ENCODE results near the gene PTPRM.

The PTPRM gene

DNA sequence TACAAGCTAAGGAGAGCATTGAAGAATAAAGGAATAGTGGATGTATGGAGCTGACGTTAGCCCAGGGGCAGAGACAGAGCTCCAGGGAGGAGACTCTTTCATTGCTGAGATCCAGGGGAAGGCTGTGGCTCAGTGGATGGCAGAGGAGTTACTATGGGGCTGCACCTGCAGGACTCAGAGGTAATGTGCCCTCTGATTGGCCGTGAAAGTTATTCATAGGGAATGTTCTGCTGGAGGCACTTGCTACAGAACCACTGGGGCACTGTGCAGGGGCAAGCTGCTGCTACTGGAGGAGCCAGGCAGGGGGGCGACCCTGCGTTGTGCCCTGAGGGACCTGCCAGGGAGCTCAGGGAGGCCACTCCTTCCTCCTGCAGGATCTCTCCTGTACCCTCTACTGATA lies 199.2 kb downstream of the PTPRM start:
- Histone ChIP-seq H3K36me3 (ENCODE audit: insufficient read depth, low read length) (no peaks in the 10 kb centered on the region), H3K4me3 (ENCODE audit: low read depth in 1 of 2, low read length in 2 of 2) (no peak overlapping the region), H3K9me3 (ENCODE audit: low read length) (no peaks in the 10 kb centered on the region), H3K27me3 (ENCODE audit: control insufficient read depth in 1 of 2, insufficient read depth in 2 of 2, low read length in 2 of 2) (no peaks in the 10 kb centered on the region), H3K27ac (ENCODE audit: low read depth, low read length) (no peak overlapping the region), H3K9ac (ENCODE audit: low read length) (no peak overlapping the region), H3K4me1 (ENCODE audit: insufficient read depth, low read length) (peaks cover 9% of the 10 kb centered on the region)

DNA sequence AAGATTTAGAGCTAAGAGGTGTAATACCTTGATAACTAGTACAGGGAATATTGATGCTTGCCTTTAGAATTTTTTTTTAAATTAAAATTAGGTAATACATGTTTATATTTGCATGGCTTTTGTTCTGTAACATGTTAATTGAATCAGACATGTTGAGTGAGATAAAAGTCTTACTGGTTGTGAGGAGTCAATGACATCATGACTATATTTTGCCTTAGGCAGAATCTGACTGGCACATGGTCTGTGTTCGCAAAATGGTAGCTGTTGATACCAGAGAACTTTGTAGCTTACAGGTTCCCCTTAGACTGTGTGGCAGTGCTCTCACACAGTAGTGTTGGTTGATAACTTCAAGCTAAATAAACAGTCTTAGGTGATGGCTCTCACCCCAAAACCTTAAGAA lies 199.7 kb downstream of the PTPRM start:
- Histone ChIP-seq H3K4me3 (ENCODE audit: low read depth in 1 of 2, low read length in 2 of 2) (no peak overlapping the region), H3K9ac (ENCODE audit: low read length) (no peak overlapping the region), H3K27me3 (ENCODE audit: control insufficient read depth in 1 of 2, insufficient read depth in 2 of 2, low read length in 2 of 2) (no peaks in the 10 kb centered on the region), H3K4me1 (ENCODE audit: insufficient read depth, low read length) (peaks cover 9% of the 10 kb centered on the region), H3K27ac (ENCODE audit: low read depth, low read length) (no peak overlapping the region), H3K36me3 (ENCODE audit: insufficient read depth, low read length) (no peaks in the 10 kb centered on the region), H3K9me3 (ENCODE audit: low read length) (no peaks in the 10 kb centered on the region)

DNA sequence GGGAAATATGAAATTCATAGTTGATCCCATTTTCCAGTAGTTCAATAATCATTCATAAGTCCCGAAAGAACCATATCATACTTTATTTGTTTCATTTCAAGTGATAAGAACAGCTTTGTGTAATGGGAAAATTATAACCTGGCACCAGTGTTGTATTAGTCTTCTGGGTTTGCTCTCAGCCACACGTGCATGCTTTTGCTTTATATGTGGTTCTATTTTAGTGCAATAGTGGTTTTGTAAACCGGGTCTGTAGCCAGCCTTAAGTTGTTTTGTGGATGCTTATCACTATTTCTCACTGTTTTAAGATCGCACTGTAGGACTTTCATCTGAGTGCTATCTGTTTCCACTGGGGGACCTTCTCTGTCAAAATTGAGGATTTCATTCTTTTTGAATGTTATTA lies 203.8 kb downstream of the PTPRM start:
- Histone ChIP-seq H3K4me1 (ENCODE audit: insufficient read depth, low read length) (peaks cover 22% of the 10 kb centered on the region), H3K9ac (ENCODE audit: low read length) (no peak overlapping the region), H3K27me3 (ENCODE audit: control insufficient read depth in 1 of 2, insufficient read depth in 2 of 2, low read length in 2 of 2) (no peaks in the 10 kb centered on the region), H3K9me3 (ENCODE audit: low read length) (no peaks in the 10 kb centered on the region), H3K36me3 (ENCODE audit: insufficient read depth, low read length) (no peaks in the 10 kb centered on the region), H3K27ac (ENCODE audit: low read depth, low read length) (no peak overlapping the region), H3K4me3 (ENCODE audit: low read depth in 1 of 2, low read length in 2 of 2) (no peak overlapping the region)

DNA sequence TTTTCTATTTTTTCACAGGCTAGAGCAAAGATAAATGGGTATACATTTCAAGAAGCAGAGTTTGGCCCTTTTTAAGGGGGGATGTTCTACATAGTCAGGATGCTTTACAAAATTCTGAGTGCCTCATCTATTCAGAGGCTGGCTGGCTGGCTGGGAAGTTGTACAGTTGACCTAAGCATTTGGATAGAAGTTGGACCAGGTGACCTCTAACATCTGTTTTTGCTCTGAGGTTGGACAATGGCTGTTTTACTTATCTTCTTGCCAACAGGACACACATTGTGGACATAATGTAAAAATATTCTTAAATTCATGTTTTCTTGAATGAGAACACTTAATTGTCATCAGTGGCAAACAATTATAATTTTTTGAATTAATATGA lies 205.4 kb downstream of the PTPRM start:
- Histone ChIP-seq H3K9ac (ENCODE audit: low read length) (no peak overlapping the region), H3K9me3 (ENCODE audit: low read length) (no peaks in the 10 kb centered on the region), H3K27me3 (ENCODE audit: control insufficient read depth in 1 of 2, insufficient read depth in 2 of 2, low read length in 2 of 2) (no peaks in the 10 kb centered on the region), H3K27ac (ENCODE audit: low read depth, low read length) (no peak overlapping the region), H3K36me3 (ENCODE audit: insufficient read depth, low read length) (no peaks in the 10 kb centered on the region), H3K4me3 (ENCODE audit: low read depth in 1 of 2, low read length in 2 of 2) (no peak overlapping the region), H3K4me1 (ENCODE audit: insufficient read depth, low read length) (peaks cover 22% of the 10 kb centered on the region)

DNA sequence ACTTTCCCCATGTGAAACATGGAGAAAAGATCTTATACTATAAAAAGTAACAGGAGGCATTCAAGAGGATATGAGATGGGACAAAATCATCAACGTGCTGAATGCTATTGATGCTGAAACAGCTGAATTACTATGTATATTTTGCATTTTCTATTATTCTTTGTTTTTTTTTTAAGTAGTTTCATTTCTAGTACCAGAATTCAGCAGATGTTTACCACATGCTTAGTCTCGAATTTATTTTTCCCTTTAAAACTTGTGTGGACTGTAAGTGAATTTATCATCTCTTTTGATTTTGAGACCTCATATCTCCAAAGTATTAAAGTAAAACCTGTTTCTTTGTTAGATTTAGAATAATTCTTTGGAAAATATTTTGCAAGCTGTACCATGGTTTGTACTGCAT lies 205.8 kb downstream of the PTPRM start:
- Histone ChIP-seq H3K36me3 (ENCODE audit: insufficient read depth, low read length) (no peaks in the 10 kb centered on the region), H3K9ac (ENCODE audit: low read length) (no peak overlapping the region), H3K4me3 (ENCODE audit: low read depth in 1 of 2, low read length in 2 of 2) (no peak overlapping the region), H3K4me1 (ENCODE audit: insufficient read depth, low read length) (peaks cover 22% of the 10 kb centered on the region), H3K27ac (ENCODE audit: low read depth, low read length) (no peak overlapping the region), H3K27me3 (ENCODE audit: control insufficient read depth in 1 of 2, insufficient read depth in 2 of 2, low read length in 2 of 2) (no peaks in the 10 kb centered on the region), H3K9me3 (ENCODE audit: low read length) (no peaks in the 10 kb centered on the region)

DNA sequence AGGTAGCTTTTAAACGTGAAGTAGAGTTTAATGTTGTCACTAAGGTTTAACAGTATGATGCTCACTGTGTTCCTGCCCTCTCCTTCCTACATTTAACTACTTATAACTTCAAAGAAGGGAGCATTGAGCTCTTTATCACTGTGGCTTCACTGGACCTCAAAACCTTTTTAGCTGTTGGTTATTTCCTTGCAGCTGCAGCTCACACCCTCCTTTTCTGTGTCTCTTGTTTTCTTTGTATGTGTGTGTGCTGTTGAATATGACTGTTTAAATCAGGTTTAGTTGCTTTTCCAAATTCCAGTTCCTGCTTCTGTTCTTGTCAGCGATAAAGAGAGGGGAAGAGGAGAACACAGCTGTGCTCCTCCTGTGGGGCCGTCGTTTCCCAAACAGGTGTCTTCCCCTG lies 208.0 kb downstream of the PTPRM start:
- H3K27ac ChIP-seq (ENCODE audit: low read depth, low read length) = no peak overlapping the region
- H3K9ac ChIP-seq (ENCODE audit: low read length) = no peak overlapping the region
- H3K36me3 ChIP-seq (ENCODE audit: insufficient read depth, low read length) = no peaks in the 10 kb centered on the region
- H3K27me3 ChIP-seq (ENCODE audit: control insufficient read depth in 1 of 2, insufficient read depth in 2 of 2, low read length in 2 of 2) = no peaks in the 10 kb centered on the region
- no peaks in the 10 kb centered on the region for H3K9me3 ChIP-seq (ENCODE audit: low read length)
- H3K4me1 ChIP-seq (ENCODE audit: insufficient read depth, low read length) = peaks cover 22% of the 10 kb centered on the region
- H3K4me3 ChIP-seq (ENCODE audit: low read depth in 1 of 2, low read length in 2 of 2) = no peak overlapping the region

DNA sequence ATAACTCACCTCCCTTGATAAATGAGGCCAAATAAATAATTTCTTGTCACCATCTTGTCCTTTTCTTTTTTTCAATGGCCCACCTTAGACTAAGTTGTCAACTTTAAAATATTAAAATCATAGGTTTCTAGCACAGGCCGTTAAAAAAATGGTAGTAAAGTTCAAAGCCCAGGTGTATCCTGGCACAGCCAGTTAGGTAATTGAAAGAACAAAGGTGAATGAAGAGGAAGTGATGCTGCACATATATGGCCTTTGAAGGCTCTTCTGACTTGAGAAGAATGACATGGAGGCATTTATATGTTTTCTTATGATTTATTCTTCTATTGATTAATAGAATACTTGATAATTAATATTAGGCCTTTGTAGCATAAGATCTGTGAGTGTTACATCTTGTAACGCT lies 208.7 kb downstream of the PTPRM start:
- Histone ChIP-seq H3K9me3 (ENCODE audit: low read length) (no peaks in the 10 kb centered on the region), H3K4me3 (ENCODE audit: low read depth in 1 of 2, low read length in 2 of 2) (no peak overlapping the region), H3K27me3 (ENCODE audit: control insufficient read depth in 1 of 2, insufficient read depth in 2 of 2, low read length in 2 of 2) (no peaks in the 10 kb centered on the region), H3K4me1 (ENCODE audit: insufficient read depth, low read length) (peaks cover 22% of the 10 kb centered on the region), H3K36me3 (ENCODE audit: insufficient read depth, low read length) (no peaks in the 10 kb centered on the region), H3K9ac (ENCODE audit: low read length) (no peak overlapping the region), H3K27ac (ENCODE audit: low read depth, low read length) (no peak overlapping the region)

DNA sequence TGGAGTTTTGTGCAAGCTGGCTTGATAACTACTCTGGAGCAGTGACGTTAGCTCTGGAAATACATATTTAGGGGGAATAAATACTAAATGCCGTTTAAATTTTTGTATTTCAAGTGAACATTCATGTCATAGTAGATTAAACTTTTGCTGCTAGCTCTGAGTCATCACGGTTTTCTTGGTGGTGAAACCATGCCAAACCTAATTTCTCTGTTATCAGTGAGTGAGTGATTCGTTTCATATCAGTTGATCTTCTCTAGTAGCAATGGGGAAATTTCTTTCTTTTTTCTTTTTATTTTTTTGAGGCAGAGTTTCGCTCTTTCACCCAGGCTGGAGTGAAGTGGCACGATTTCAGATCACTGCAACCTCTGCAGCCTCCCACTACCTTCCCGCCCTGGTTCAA lies 211.1 kb downstream of the PTPRM start:
- Histone ChIP-seq H3K27me3 (ENCODE audit: control insufficient read depth in 1 of 2, insufficient read depth in 2 of 2, low read length in 2 of 2) (no peaks in the 10 kb centered on the region), H3K4me3 (ENCODE audit: low read depth in 1 of 2, low read length in 2 of 2) (no peak overlapping the region), H3K9ac (ENCODE audit: low read length) (no peak overlapping the region), H3K4me1 (ENCODE audit: insufficient read depth, low read length) (peaks cover 6% of the 10 kb centered on the region), H3K9me3 (ENCODE audit: low read length) (no peaks in the 10 kb centered on the region), H3K27ac (ENCODE audit: low read depth, low read length) (no peak overlapping the region), H3K36me3 (ENCODE audit: insufficient read depth, low read length) (no peaks in the 10 kb centered on the region)

DNA sequence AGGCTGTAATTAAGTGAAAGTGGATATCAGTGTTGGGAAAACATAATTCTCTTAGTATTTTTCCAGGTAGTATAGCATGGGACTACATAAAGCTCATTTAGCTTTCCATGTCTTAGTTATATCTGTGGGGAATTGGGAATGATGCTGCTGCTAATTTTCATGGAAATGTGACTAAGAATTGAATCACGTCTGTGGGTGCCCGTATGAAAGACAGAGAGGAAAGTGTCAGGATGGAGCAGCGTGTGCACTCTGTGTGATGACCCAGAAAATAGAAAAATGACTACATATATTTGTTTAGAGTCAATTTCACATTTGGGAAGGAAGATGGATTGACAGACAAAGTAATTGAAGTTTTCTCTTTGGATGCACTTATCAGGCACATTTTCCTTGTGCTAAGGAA lies 212.1 kb downstream of the PTPRM start:
- Histone ChIP-seq H3K9ac (ENCODE audit: low read length) (no peak overlapping the region), H3K36me3 (ENCODE audit: insufficient read depth, low read length) (no peaks in the 10 kb centered on the region), H3K9me3 (ENCODE audit: low read length) (no peaks in the 10 kb centered on the region), H3K27ac (ENCODE audit: low read depth, low read length) (no peak overlapping the region), H3K4me1 (ENCODE audit: insufficient read depth, low read length) (peaks cover 5% of the 10 kb centered on the region), H3K27me3 (ENCODE audit: control insufficient read depth in 1 of 2, insufficient read depth in 2 of 2, low read length in 2 of 2) (no peaks in the 10 kb centered on the region), H3K4me3 (ENCODE audit: low read depth in 1 of 2, low read length in 2 of 2) (no peak overlapping the region)

DNA sequence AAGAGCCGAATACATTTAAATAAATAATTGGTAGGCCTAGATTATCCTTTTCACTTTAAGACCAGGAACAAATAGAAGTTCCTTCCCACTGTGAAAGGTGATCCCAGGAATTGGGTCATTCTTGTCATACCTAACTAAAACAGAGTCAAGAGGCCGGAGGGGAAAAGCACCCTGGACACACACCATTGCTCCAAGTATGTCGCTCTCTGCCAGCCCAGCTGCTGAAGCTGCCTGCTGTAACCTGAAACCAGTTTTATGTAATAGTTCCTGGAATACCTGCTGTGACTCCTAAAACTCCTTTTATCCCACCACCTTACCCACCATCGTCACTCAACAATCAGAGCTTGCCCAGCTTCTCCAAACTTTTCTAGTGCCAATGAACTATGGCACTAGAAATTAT lies 217.1 kb downstream of the PTPRM start:
- H3K27me3 ChIP-seq (ENCODE audit: control insufficient read depth in 1 of 2, insufficient read depth in 2 of 2, low read length in 2 of 2) = no peaks in the 10 kb centered on the region
- H3K36me3 ChIP-seq (ENCODE audit: insufficient read depth, low read length) = no peaks in the 10 kb centered on the region
- no peak overlapping the region for H3K9ac ChIP-seq (ENCODE audit: low read length)
- no peak overlapping the region for H3K4me3 ChIP-seq (ENCODE audit: low read depth in 1 of 2, low read length in 2 of 2)
- H3K27ac ChIP-seq (ENCODE audit: low read depth, low read length) = no peak overlapping the region
- peaks cover 5% of the 10 kb centered on the region for H3K4me1 ChIP-seq (ENCODE audit: insufficient read depth, low read length)
- no peaks in the 10 kb centered on the region for H3K9me3 ChIP-seq (ENCODE audit: low read length)

DNA sequence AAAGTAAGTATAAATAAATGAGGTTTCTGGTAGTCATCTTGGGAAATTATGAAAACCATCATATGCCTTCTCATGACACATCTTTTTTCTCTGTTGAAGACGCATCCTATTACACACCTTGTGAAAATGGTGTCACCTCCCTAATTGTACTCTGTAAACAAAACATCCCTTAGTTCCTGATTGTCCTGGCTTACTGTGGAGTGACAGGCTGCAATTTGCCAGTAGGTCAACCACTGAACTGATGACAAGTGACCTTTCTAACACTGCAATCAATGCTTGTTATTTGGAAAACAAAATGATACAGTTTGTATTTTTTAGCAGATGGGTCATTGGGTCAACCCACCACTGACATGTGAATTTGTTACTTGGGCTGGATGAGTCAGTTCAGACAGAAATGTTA lies 219.5 kb downstream of the PTPRM start:
- H3K27me3 ChIP-seq (ENCODE audit: control insufficient read depth in 1 of 2, insufficient read depth in 2 of 2, low read length in 2 of 2) = no peaks in the 10 kb centered on the region
- H3K4me1 ChIP-seq (ENCODE audit: insufficient read depth, low read length) = peaks cover 5% of the 10 kb centered on the region
- H3K4me3 ChIP-seq (ENCODE audit: low read depth in 1 of 2, low read length in 2 of 2) = no peak overlapping the region
- H3K27ac ChIP-seq (ENCODE audit: low read depth, low read length) = no peak overlapping the region
- H3K9ac ChIP-seq (ENCODE audit: low read length) = no peak overlapping the region
- H3K9me3 ChIP-seq (ENCODE audit: low read length) = no peaks in the 10 kb centered on the region
- no peaks in the 10 kb centered on the region for H3K36me3 ChIP-seq (ENCODE audit: insufficient read depth, low read length)

DNA sequence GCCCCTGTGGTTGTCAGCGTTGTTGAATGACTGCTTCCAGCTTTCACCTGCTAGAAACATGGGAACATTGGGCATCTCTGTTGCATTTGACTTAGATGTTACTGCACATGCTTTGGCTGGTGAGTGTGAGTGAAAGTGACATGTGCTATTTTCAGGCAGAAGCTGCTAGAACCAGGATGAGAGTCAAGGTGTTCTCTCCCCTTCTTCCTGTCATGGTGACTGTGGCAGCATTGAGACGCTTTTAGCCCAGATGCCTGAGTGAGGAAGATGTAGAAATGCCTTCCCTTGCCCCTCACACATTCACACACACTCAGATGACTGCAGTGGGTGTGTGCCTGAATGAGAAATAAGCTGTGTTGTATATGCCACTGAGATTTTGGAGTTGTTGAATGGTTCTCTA lies 220.2 kb downstream of the PTPRM start:
- Histone ChIP-seq H3K36me3 (ENCODE audit: insufficient read depth, low read length) (no peaks in the 10 kb centered on the region), H3K27me3 (ENCODE audit: control insufficient read depth in 1 of 2, insufficient read depth in 2 of 2, low read length in 2 of 2) (no peaks in the 10 kb centered on the region), H3K9me3 (ENCODE audit: low read length) (no peaks in the 10 kb centered on the region), H3K27ac (ENCODE audit: low read depth, low read length) (no peak overlapping the region), H3K4me1 (ENCODE audit: insufficient read depth, low read length) (peaks cover under 1% of the 10 kb centered on the region), H3K9ac (ENCODE audit: low read length) (no peak overlapping the region), H3K4me3 (ENCODE audit: low read depth in 1 of 2, low read length in 2 of 2) (no peak overlapping the region)
